T-cell (primary cell): Measurements from ENCODE around the gene OAF. TPM values are rescaled to one million over a fixed set of nuclear protein-coding genes. Genes with fewer than 3 reads are reported as not detected.
"Not testable (repeated sequence)": the region's sequence is repeated elsewhere in the genome, so short reads cannot be mapped to it uniquely, and the experiment has no call there.

Source experiments
- ATAC-seq, 4 experiments: fragments of 200-7000 bp in 3 of 4; fragments of 150-1000 bp in 1 of 4; cut with Tn5 transposase; replicated peaks in 1 of 4; 1 replicate in 3 of 4; 2 replicates in 1 of 4; pipeline ENCODE4 v1.10.0; 2021; ENCODE audit warnings: moderate library complexity in 3 of 4, mild to moderate bottlenecking in 2 of 4, moderate number of reproducible peaks in 1 of 4
- CTCF ChIA-PET, 2 donors: fragments of 300-600 bp; sonication (Branson Sonifier 250); formaldehyde crosslinking; loops; one replicate each; lab custom pipeline; 2022; ENCODE audit warnings: antibody characterized with exemption in 2 of 2; lab: Charles Lee
- POLR2A ChIA-PET, 2 donors: fragments of 300-600 bp; sonication (Branson Sonifier 250); formaldehyde crosslinking; loops; one replicate each; lab custom pipeline; 2022; ENCODE audit warnings: antibody characterized with exemption in 2 of 2; lab: Charles Lee
- DNase-seq, 35 experiments: peaks; one replicate each; pipeline versions ENCODE4 v3.0.0 to v3.0.0-alpha.2; 2013 to 2023
- H3K27ac ChIP-seq: one replicate; pipeline ENCODE4 v1.5.1; 2013; ENCODE audit warnings: low read length
- H3K27me3 ChIP-seq, 2 experiments: replicated peaks in 1 of 2; 1 replicate in 1 of 2; 2 replicates in 1 of 2; pipeline versions ENCODE4 v1.6.1 to v1.7.0; 2013; ENCODE audit warnings: low read length in 1 of 2, mixed read lengths in 1 of 2; ENCODE audit not compliant: control insufficient read depth in 2 of 2, insufficient read depth in 2 of 2; ENCODE audit errors: extremely low read depth in 1 of 2
- H3K36me3 ChIP-seq, 2 donors: 1 replicate in 1 of 2; 2 replicates in 1 of 2; pipeline versions ENCODE4 v1.6.1 to v1.7.0; 2013; ENCODE audit warnings: low read length in 1 of 2; ENCODE audit not compliant: control insufficient read depth in 2 of 2, insufficient read depth in 1 of 2; ENCODE audit errors: extremely low read depth in 1 of 2
- H3K4me1 ChIP-seq, 2 experiments: 1 replicate in 1 of 2; 2 replicates in 1 of 2; pipeline versions ENCODE4 v1.6.1 to v1.7.0; 2013; ENCODE audit warnings: low read length in 2 of 2, mixed read lengths in 1 of 2; ENCODE audit not compliant: insufficient read depth in 2 of 2, control insufficient read depth in 1 of 2; ENCODE audit errors: extremely low read depth in 1 of 2
- H3K4me3 ChIP-seq, 2 donors: 1 replicate in 1 of 2; 2 replicates in 1 of 2; pipeline versions ENCODE4 v1.5.1 to v1.7.0; 2013; ENCODE audit warnings: mild to moderate bottlenecking in 2 of 2, low read length in 1 of 2, moderate library complexity in 1 of 2; ENCODE audit not compliant: control insufficient read depth in 1 of 2; ENCODE audit errors: extremely low read depth in 1 of 2
- H3K9me3 ChIP-seq: 2 replicates; pipeline ENCODE4 v1.7.0; 2013
- H3K27ac Mint-ChIP-seq, 2 donors: one replicate each; pipeline ENCODE4 v1.8.0; 2020 to 2021; ENCODE audit warnings: mild to moderate bottlenecking in 2 of 2, mixed read lengths in 2 of 2
- H3K27me3 Mint-ChIP-seq, 2 donors: one replicate each; pipeline ENCODE4 v1.8.0; 2021 to 2022; ENCODE audit warnings: mixed read lengths in 2 of 2
- H3K36me3 Mint-ChIP-seq: one replicate; pipeline ENCODE4 v1.8.0; 2021; ENCODE audit warnings: mixed read lengths
- H3K4me1 Mint-ChIP-seq, 3 donors: one replicate each; pipeline ENCODE4 v1.8.0; 2020 to 2022; ENCODE audit warnings: mixed read lengths in 3 of 3, mild to moderate bottlenecking in 1 of 3
- H3K4me3 Mint-ChIP-seq, 3 donors: one replicate each; pipeline ENCODE4 v1.8.0; 2020 to 2022; ENCODE audit warnings: mild to moderate bottlenecking in 3 of 3, mixed read lengths in 3 of 3, moderate library complexity in 3 of 3
- H3K9me3 Mint-ChIP-seq, 3 donors: one replicate each; pipeline ENCODE4 v1.8.0; 2020 to 2022; ENCODE audit warnings: mixed read lengths in 3 of 3
- WGBS: methylation state at CpG from one replicate; pipeline ENCODE4 v1.1.5; 2013; ENCODE audit warnings: missing lambda C conversion rate; ENCODE audit not compliant: insufficient coverage; 5-methylcytosine and 5-hydroxymethylcytosine counted together
- total RNA-seq, 35 experiments: library from RNA in 6 of 35; stranded (reverse) in 6 of 35; fragments of 120-200 nt in 1 of 35; gene quantifications; one replicate each; pipeline versions ENCODE4 v1.2.1 to v1.2.4 and lab custom pipeline; 2013 to 2026

Gene OAF
- total RNA-seq, 5 donors from 2014 or later (not counting 1 experiment from before 2014, with no cell fraction given), result 3.2 to 6.0 (median 4.0) TPM

- peaks cover 3 to 48% of the 10 kb centered on the region in 2 experiments for H3K27me3 ChIP-seq
- WGBS, result no CpG with 5 or more reads among the region's 13 CpGs
- H3K36me3 ChIP-seq, H3K9me3 Mint-ChIP-seq, CTCF ChIA-PET, H3K4me3 ChIP-seq, ATAC-seq, H3K4me3 Mint-ChIP-seq, H3K9me3 ChIP-seq, H3K4me1 ChIP-seq, H3K36me3 Mint-ChIP-seq, H3K27ac ChIP-seq, POLR2A ChIA-PET, DNase-seq, H3K27ac Mint-ChIP-seq: not testable (repeated sequence)
- H3K4me1 Mint-ChIP-seq, result peaks cover 6 to 15% (median 14%) of the 10 kb centered on the region in 3 donors
- peaks cover 58 to 62% of the 10 kb centered on the region in 2 donors for H3K27me3 Mint-ChIP-seq
Observed at GRCh38 chr11:120253377-120253776, 42.5 kb downstream of the OAF start.

DNA sequence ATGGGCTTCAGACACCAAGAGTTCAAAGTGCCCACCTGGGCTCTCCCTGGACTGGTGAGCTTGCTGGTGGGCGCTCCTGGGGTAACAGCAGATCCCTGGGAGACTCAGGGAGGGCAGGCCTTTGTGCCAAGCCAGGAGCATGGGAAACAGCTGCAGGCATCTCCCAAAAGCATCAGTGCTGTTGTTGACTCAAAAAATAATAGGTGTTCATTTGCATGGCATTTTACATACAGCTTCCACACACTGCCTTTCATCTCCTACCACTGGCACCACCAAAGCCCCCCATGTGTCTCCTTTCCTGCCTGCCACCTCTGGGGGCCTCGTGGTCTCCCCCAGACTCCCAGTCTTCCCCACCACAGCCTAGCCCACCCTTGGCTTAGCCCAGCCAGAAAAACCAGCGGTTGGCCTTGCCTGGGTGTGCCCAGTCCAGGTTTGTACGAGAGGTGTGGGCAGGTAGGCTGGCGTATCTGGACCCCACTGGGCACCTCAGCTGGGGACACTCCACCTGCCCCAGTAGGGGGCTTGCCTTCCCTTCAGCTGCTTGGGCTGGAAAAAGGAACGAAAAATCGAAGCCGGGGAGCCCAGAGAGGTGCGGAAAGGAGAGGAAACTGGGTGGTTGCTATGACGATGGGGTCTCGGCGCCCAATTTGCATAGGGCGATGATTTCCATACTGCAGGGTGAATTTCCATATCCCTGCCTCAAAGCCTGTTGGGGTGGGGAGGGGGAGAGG is 44.1 kb downstream of the OAF start:
- no peak for DNase-seq
- Mint-ChIP-seq H3K27me3 (peaks cover 61 to 62% of the 10 kb centered on the region in 2 donors), H3K27ac (no peak overlapping the region), H3K4me1 (peaks cover 0 to 4% (median 3%) of the 10 kb centered on the region in 3 donors), H3K36me3 (no peaks in the 10 kb centered on the region), H3K4me3 (no peak overlapping the region), H3K9me3 (no peaks in the 10 kb centered on the region)
- Histone ChIP-seq H3K36me3 (no peaks in the 10 kb centered on the region), H3K9me3 (no peaks in the 10 kb centered on the region), H3K4me3 (no peak overlapping the region), H3K27me3 (peaks cover 3 to 51% of the 10 kb centered on the region in 2 experiments), H3K4me1 (peaks cover 0 to 2% of the 10 kb centered on the region in 2 experiments), H3K27ac (no peak overlapping the region)
- ChIA-PET CTCF (no interaction called here), POLR2A (no interaction called here)
- 14% methylated on average over 12 of the region's 13 CpGs for WGBS
- ATAC-seq, result no peak

GRCh38 chr11:120255519-120255866 is 44.7 kb downstream of the OAF start:
- H3K27ac ChIP-seq, result no peak overlapping the region

DNA sequence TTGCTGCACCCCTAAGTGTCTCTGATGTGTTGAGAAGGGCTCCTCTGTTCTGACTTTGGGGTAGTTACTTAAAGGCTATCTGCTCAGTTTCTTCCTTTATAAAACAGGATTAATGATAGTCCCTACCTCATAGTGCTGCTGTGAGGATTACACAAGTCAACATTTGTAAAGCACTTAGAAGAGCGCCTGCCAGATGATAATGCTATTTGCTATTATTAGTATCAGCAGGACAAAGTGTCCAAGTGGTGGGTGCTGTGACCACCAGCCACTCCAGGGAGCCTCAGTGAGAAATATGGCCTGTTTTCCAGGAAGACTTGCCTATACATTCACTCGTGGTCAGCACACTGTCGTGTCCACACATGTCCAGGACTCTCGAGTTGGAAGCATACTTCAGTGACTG is 45.3 kb downstream of the OAF start:
- Histone ChIP-seq H3K27me3 (peaks cover 3 to 59% of the 10 kb centered on the region in 2 experiments), H3K9me3 (no peaks in the 10 kb centered on the region), H3K4me3 (no peak overlapping the region), H3K4me1 (peaks cover 0 to 2% of the 10 kb centered on the region in 2 experiments), H3K36me3 (no peaks in the 10 kb centered on the region), H3K27ac (no peak overlapping the region)
- ATAC-seq (no peak), DNase-seq (no peak)
- POLR2A ChIA-PET, result no interaction called here
- peaks cover 59 to 65% of the 10 kb centered on the region in 2 donors for H3K27me3 Mint-ChIP-seq
- H3K27ac Mint-ChIP-seq, result no peak overlapping the region
- peaks cover 0 to 4% (median 3%) of the 10 kb centered on the region in 3 donors for H3K4me1 Mint-ChIP-seq
- CTCF ChIA-PET, result no interaction called here
- H3K9me3 Mint-ChIP-seq, result no peaks in the 10 kb centered on the region
- no peaks in the 10 kb centered on the region for H3K36me3 Mint-ChIP-seq
- H3K4me3 Mint-ChIP-seq, result no peak overlapping the region
- WGBS, result 100% methylated on average over 1 of the region's 4 CpGs

More at GRCh38 chr11:120255519-120255866, 44.7 kb downstream of the OAF start:
- ATAC-seq, result no peak
- ChIA-PET POLR2A (no interaction called here), CTCF (no interaction called here)
- no peaks in the 10 kb centered on the region for H3K36me3 Mint-ChIP-seq
- H3K36me3 ChIP-seq, result no peaks in the 10 kb centered on the region
- peaks cover 0 to 2% of the 10 kb centered on the region in 2 experiments for H3K4me1 ChIP-seq
- no peak overlapping the region for H3K4me3 Mint-ChIP-seq
- peaks cover 0 to 4% (median 3%) of the 10 kb centered on the region in 3 donors for H3K4me1 Mint-ChIP-seq
- 16% methylated on average over 4 of the region's 9 CpGs for WGBS
- no peaks in the 10 kb centered on the region for H3K9me3 Mint-ChIP-seq
- H3K9me3 ChIP-seq, result no peaks in the 10 kb centered on the region
- H3K27ac Mint-ChIP-seq, result no peak overlapping the region
- H3K27me3 Mint-ChIP-seq, result peaks cover 59 to 60% of the 10 kb centered on the region in 2 donors
- H3K27me3 ChIP-seq, result peaks cover 3 to 56% of the 10 kb centered on the region in 2 experiments
- no peak overlapping the region for H3K4me3 ChIP-seq
- DNase-seq, result no peak

GRCh38 chr11:120256779-120257178 is 45.9 kb downstream of the OAF start:
- ChIA-PET CTCF (no interaction called here), POLR2A (no interaction called here)
- WGBS, result no CpG with 5 or more reads among the region's 2 CpGs
- ATAC-seq (no peak), DNase-seq (no peak)
- H3K4me1 Mint-ChIP-seq, result peaks cover 0 to 4% (median 3%) of the 10 kb centered on the region in 3 donors
- H3K27me3 ChIP-seq, result peaks cover 3 to 59% of the 10 kb centered on the region in 2 experiments
- peaks cover 0 to 2% of the 10 kb centered on the region in 2 experiments for H3K4me1 ChIP-seq
- H3K4me3 ChIP-seq, result no peak overlapping the region
- H3K36me3 Mint-ChIP-seq, result no peaks in the 10 kb centered on the region
- H3K9me3 ChIP-seq, result no peaks in the 10 kb centered on the region
- H3K27ac ChIP-seq, result no peak overlapping the region
- peaks cover 62 to 68% of the 10 kb centered on the region in 2 donors for H3K27me3 Mint-ChIP-seq
- H3K36me3 ChIP-seq, result no peaks in the 10 kb centered on the region
- H3K4me3 Mint-ChIP-seq, result no peak overlapping the region
- H3K27ac Mint-ChIP-seq, result no peak overlapping the region
- H3K9me3 Mint-ChIP-seq, result no peaks in the 10 kb centered on the region

DNA sequence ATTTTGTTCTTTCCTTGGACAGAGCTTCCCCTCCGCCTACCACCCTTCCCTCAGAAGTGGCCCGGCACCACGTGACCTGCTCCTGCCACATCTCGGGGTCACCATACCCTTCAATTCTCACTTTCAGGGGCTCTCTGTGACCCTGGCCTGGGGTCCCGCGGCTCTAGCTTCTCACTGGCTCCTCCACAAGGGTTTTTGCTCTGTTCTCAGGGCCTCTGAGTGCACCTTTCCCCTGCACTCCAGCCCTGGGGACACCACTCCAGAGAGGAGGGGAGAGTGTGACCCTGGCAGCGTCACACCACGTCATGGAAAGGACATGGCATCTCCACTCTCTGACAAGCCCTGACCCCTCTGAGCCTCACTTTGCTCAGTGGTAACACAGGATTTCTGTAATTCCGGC is 46.5 kb downstream of the OAF start:
- POLR2A ChIA-PET, result no interaction called here
- WGBS, result 73% methylated on average over 9 of the region's 9 CpGs
- peaks cover 0 to 2% of the 10 kb centered on the region in 2 experiments for H3K4me1 ChIP-seq

More for the DNA sequence above, 46.5 kb downstream of the OAF start:
- no peak for DNase-seq
- Mint-ChIP-seq H3K9me3 (no peaks in the 10 kb centered on the region), H3K4me1 (peaks cover 0 to 4% (median 3%) of the 10 kb centered on the region in 3 donors), H3K27ac (no peak overlapping the region), H3K36me3 (no peaks in the 10 kb centered on the region), H3K27me3 (peaks cover 63 to 67% of the 10 kb centered on the region in 2 donors), H3K4me3 (no peak overlapping the region)
- Histone ChIP-seq H3K9me3 (no peaks in the 10 kb centered on the region), H3K27ac (no peak overlapping the region), H3K36me3 (no peaks in the 10 kb centered on the region), H3K4me3 (no peak overlapping the region), H3K27me3 (peaks cover 3 to 59% of the 10 kb centered on the region in 2 experiments)
- no peak for ATAC-seq
- CTCF ChIA-PET, result no interaction called here
